Effector CD4-positive, alpha-beta T cell (primary cell): ENCODE results near the gene KLHL8.

Source experiments
- DNase-seq: peaks from one replicate; pipeline ENCODE4 v3.0.0-alpha.2; 2020

The KLHL8 gene

DNA sequence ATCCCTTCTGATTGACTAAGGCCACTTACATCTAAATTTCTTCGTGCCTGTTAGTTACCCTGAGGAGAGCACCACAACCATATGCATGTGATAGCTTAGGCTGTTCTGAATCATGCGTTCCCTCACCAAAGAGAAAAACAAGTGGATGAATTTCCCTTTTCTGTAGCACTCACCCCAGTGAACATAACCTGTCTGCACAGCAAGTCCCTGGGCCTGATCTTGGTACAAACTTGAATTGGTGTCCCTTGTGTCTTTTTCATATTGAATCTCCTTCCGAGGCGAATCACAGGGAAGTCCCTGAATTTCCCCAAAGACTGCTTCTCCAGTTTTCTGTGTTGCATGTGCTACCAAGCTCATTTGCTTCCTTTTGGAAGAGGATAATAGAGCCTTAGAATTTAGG is 100.4 kb downstream of the KLHL8 start:
- no peak for DNase-seq

DNA sequence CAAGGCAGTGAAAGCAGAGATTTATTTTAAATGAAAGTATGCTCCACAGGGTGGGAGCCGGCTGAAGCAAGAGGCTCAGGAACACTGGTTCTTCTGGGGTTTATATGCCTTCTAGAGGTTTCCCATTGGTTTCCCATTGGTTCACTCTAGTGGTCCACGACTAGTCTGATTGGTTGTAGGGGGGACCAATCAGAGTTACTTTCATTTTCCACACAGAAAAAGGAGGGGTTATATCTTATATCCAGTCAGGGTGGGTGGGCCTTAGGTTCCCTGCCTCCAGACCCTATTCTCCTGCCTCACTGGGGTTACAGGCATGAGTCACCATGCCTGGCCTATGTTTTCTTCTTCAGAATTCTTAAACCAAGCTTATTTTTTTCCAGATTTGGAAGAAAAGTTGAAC is 101.6 kb downstream of the KLHL8 start:
- DNase-seq = no peak

DNA sequence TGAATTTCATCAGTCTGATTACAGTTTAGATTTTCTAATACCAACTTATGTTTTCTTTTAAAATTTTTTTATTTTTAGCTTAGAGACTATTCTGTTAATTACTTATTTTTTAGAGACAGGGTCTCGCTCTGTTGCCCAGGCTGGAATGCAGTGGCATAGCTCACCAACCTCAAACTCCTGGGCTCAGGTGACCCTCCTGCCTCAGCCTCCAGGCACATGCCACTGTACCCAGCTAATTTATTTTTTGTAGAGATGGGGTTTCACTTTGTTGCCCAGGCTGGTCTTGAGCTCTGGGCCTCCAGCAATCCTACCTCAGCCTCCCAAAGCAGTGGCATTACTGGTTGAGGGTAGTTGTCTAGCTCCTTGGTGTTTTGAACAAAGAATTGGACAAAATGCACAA is 102.0 kb downstream of the KLHL8 start:
- DNase-seq = no peak

DNA sequence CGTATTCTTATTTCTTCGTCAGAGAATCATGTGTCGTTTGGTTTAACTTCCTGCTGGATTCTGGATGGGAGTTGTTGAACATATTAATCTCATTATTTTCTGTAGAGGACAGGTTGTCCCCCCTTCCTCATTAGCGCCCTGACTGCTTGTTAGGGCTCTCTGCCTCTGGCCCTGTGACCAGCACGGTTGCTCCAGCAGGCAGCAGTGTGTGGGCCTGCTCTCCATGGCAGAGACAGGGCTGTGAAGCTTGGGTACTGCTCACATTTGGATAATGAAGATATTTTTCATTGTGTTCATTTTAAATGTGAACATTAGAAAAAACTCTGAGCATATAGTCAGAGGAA is 102.7 kb downstream of the KLHL8 start:
- DNase-seq = no peak

DNA sequence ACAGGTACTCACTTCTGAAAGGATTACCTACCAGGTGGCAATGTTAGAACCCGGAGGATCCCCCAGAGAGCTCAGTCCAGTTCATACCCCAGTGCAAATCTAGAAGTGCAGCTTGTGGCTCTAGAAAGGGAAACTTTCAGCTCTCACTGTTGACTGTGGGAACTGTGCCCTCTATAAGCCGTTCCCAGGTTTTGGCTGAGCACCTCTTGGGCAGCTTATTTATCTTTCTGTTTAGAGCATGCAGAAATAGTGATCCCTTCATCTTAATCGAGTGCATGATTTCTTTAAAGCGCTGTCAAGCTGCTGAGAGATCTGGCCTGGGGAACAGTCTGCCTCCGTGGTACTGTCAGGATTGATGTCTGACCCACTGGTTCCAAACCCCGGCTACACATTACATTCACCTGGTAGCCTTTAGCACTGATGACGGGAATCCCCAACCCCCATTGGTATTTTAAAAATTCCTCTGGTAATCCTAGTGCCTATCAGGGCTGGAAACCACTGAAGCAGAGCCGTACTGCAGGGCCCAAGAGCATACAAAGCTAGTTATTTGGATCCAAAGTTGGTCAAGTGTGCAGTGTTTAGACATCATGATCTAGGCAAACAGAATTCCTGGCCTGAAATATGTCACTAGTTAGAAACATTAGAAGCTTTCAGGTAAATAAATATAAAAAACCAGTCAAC is 103.2 kb downstream of the KLHL8 start:
- no peak for DNase-seq

DNA sequence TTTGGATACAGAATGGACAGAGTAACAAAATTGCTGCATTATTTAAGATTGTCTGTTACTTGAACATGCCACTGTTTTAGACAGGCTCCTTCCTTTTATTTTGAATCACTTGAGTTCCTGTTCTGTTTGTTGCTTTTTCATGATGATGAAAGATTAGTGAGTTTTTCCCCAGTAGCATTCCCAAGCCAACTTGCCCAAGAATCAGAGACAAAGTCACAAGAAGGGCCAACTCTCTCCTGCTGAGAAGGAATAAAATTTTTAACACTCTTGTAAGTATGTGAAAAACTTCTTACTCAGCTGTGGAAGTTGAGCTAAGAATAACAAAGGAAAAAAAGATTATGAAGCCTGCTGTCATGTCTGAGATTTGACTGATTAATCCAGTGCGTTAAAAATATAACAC is 104.2 kb downstream of the KLHL8 start:
- no peak for DNase-seq

DNA sequence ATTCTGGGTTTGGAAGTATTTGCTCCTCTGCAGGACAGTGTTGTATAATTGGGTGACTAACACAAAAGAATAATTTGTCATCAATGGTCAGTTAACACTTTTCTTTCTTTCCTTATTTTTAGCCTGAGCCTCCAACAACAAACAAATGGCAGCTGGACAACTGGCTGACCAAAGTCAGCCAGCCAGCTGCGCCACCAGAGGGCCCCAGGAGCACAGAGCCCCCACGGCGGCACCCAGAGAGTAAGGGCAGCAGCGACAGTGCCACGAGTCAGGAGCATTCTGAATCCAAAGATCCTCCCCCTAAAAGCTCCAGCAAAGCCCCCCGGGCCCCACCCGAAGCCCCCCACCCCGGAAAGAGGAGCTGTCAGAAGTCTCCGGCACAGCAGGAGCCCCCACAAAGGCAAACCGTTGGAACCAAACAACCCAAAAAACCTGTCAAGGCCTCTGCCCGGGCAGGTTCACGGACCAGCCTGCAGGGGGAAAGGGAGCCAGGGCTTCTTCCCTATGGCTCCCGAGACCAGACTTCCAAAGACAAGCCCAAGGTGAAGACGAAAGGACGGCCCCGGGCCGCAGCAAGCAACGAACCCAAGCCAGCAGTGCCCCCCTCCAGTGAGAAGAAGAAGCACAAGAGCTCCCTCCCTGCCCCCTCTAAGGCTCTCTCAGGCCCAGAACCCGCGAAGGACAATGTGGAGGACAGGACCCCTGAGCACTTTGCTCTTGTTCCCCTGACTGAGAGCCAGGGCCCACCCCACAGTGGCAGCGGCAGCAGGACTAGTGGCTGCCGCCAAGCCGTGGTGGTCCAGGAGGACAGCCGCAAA is 106.0 kb downstream of the KLHL8 start:
- no peak for DNase-seq

DNA sequence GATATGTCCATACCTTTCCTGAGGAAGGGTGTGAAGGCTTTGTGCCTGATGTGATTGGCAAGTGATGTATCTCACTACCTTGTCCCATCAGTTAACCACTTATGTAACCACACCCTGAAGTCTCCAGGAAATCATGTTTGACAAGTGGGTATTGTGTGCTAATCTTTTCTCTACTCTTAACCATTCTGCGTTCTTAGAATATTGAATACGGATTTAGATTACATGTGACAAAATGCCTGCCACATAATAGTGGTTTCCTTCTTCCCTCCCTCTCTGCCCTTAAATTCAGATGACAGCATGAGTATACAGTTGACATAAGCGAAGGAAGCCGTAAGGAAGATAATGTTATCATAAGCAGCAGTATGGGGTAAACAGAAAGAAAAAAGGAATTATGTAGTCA is 108.4 kb downstream of the KLHL8 start:
- DNase-seq = no peak
